H1 (cell line): ENCODE measurements around the gene PSMF1. TPM values are rescaled to one million over a fixed set of nuclear protein-coding genes. Genes with fewer than 3 reads are reported as not detected.
A peak's percentile ranks its signal among the peaks of the same experiment; 100 is the strongest.

ENCODE experiments used
- CBX8 ChIP-seq: fragments of 300-800, 300-1000 bp; sonication (generic); IDR thresholded peaks from 2 replicates; pipeline ENCODE4 v1.7.1; 2016; ENCODE audit warnings: low read depth, low read length, borderline replicate concordance
- CEBPB ChIP-seq: IDR thresholded peaks from 2 replicates; pipeline ENCODE4 v1.6.1; 2012; ENCODE audit warnings: low read depth, low read length
- CHD1 ChIP-seq: IDR thresholded peaks from 2 replicates; pipeline ENCODE4 v1.6.1; 2012; ENCODE audit warnings: low read depth, low read length, improper control_type of control experiment
- CHD2 ChIP-seq: IDR thresholded peaks from 2 replicates; pipeline ENCODE4 v1.6.1; 2012; ENCODE audit warnings: low read length, improper control_type of control experiment
- EP300 ChIP-seq, 2 experiments: IDR thresholded peaks; 1 replicate in 1 of 2; 2 replicates in 1 of 2; pipeline ENCODE4 v1.6.1; 2011 to 2012; ENCODE audit warnings: low read depth in 2 of 2, low read length in 2 of 2, mild to moderate bottlenecking in 2 of 2, borderline replicate concordance in 1 of 2, inconsistent platforms in 1 of 2, moderate library complexity in 1 of 2
- EZH2 ChIP-seq: fragments of 200-600 bp; sonication (generic); IDR thresholded peaks from 2 replicates; pipeline ENCODE4 v1.7.1; 2012; ENCODE audit warnings: low read depth, mild to moderate bottlenecking, moderate library complexity, low read length, inconsistent platforms; ENCODE audit not compliant: severe bottlenecking
- FOSL1 ChIP-seq: IDR thresholded peaks from 2 replicates; pipeline ENCODE4 v1.6.1; 2011; ENCODE audit warnings: mild to moderate bottlenecking, low read depth, low read length, moderate library complexity; ENCODE audit not compliant: insufficient read depth
- HDAC2 ChIP-seq, 2 experiments: fragments of 300-600 bp in 1 of 2; sonication (generic) in 1 of 2; IDR thresholded peaks; 2 replicates each; pipeline ENCODE4 v1.6.1; 2011 to 2012; ENCODE audit warnings: low read depth in 2 of 2, low read length in 2 of 2, mild to moderate bottlenecking in 2 of 2, moderate library complexity in 2 of 2, borderline replicate concordance in 1 of 2, inconsistent platforms in 1 of 2
- JUN ChIP-seq: IDR thresholded peaks from 2 replicates; pipeline ENCODE4 v1.6.1; 2011; ENCODE audit warnings: low read depth, mild to moderate bottlenecking, improper control_type of control experiment, low read length
- JUND ChIP-seq: IDR thresholded peaks from 2 replicates; pipeline ENCODE4 v1.6.1; 2011; ENCODE audit warnings: mild to moderate bottlenecking, improper control_type of control experiment, low read length
- POLR2A ChIP-seq, 2 experiments: IDR thresholded peaks; 1 replicate in 1 of 2; 2 replicates in 1 of 2; pipeline ENCODE4 v1.6.1; 2011; ENCODE audit warnings: low read depth in 2 of 2, low read length in 2 of 2, mild to moderate bottlenecking in 2 of 2; ENCODE audit errors: control extremely low read depth in 1 of 2
- POLR2AphosphoS5 ChIP-seq: IDR thresholded peaks from 2 replicates; pipeline ENCODE4 v1.6.1; 2011; ENCODE audit warnings: low read depth, low read length
- POU5F1 ChIP-seq: IDR thresholded peaks from 2 replicates; pipeline ENCODE4 v1.6.1; 2011; ENCODE audit warnings: low read depth, mild to moderate bottlenecking, low read length, moderate library complexity
- RAD21 ChIP-seq, 2 experiments: IDR thresholded peaks in 1 of 2; conservative IDR thresholded peaks in 1 of 2; 2 replicates each; pipeline ENCODE4 v1.6.1; 2011; ENCODE audit warnings: low read depth in 2 of 2, low read length in 2 of 2, improper control_type of control experiment in 1 of 2, inconsistent platforms in 1 of 2, mild to moderate bottlenecking in 1 of 2, moderate library complexity in 1 of 2
- RBBP5 ChIP-seq: IDR thresholded peaks from 2 replicates; pipeline ENCODE4 v1.7.1; 2012; ENCODE audit warnings: low read depth, mild to moderate bottlenecking, inconsistent platforms, low read length, moderate library complexity, borderline replicate concordance
- SIN3A ChIP-seq, 2 experiments: IDR thresholded peaks in 1 of 2; conservative IDR thresholded peaks in 1 of 2; 2 replicates each; pipeline ENCODE4 v1.6.1; 2011 to 2012; ENCODE audit warnings: low read length in 2 of 2, improper control_type of control experiment in 1 of 2, low read depth in 1 of 2, mild to moderate bottlenecking in 1 of 2
- SIRT6 ChIP-seq: IDR thresholded peaks from one replicate; pipeline ENCODE4 v1.7.1; 2012; ENCODE audit warnings: low read length, inconsistent platforms
- SRF ChIP-seq: IDR thresholded peaks from 2 replicates; pipeline ENCODE4 v1.6.1; 2011; ENCODE audit warnings: mild to moderate bottlenecking, low read depth, low read length, moderate library complexity
- TBP ChIP-seq: IDR thresholded peaks from 2 replicates; pipeline ENCODE4 v1.6.1; 2011; ENCODE audit warnings: low read depth, low read length, improper control_type of control experiment
- USF2 ChIP-seq: IDR thresholded peaks from 2 replicates; pipeline ENCODE4 v1.6.1; 2011; ENCODE audit warnings: low read length, improper control_type of control experiment
- YY1 ChIP-seq: IDR thresholded peaks from 2 replicates; pipeline ENCODE4 v1.6.1; 2011; ENCODE audit warnings: low read depth, mild to moderate bottlenecking, low read length
- ZNF274 ChIP-seq: IDR thresholded peaks from 2 replicates; pipeline ENCODE4 v1.7.0; 2012; ENCODE audit warnings: low read length, borderline replicate concordance; ENCODE audit errors: extremely low read depth
- polyA plus RNA-seq, 7 experiments: library from polyadenylated mRNA; depleted of rRNA in 3 of 7; stranded (reverse) in 5 of 7; unstranded in 2 of 7; fragments of >200 nt in 5 of 7; fragments of 200-250 nt in 2 of 7; gene quantifications; 1 replicate in 5 of 7; 2 replicates in 1 of 7; 4 replicates in 1 of 7; pipeline versions ENCODE4 v1.2.1 to v1.2.3, GENCODE V29; 2011 to 2013; ENCODE audit warnings: missing spikeins in 2 of 7, mixed read lengths in 2 of 7
- total RNA-seq: library from RNA; stranded (reverse); fragmentation: NEBNext Ultra II Directional; extraction: Animal tissue kit (Norgen Biotek cat#: 25700); gene quantifications from 2 replicates; pipeline ENCODE4 v1.2.1, GENCODE V29; 2021
- TF ChIP-seq, protein P1 (sequence below): IDR thresholded peaks from 2 replicates; pipeline ENCODE4 v1.6.1; 2012; ENCODE audit warnings: inconsistent platforms

Gene PSMF1
- total and polyA plus RNA-seq, 2 of the 8 experiments (the other 6 are each of a cell fraction or from before 2014, with no cell fraction given), result 106 to 159 TPM

- no peak for TF ChIP-seq USF2
- TF ChIP-seq SIN3A (conservative IDR thresholded peaks at IDR 0.05 in 1 of 2, IDR thresholded peaks at IDR 0.05 in 1 of 2; ENCODE audit: low read depth in 1 of 2, low read length in 2 of 2), result peak in 1 of 2 experiments; percentile 72; a peak in 1 of 4 replicates
- TF ChIP-seq SRF, result peak; percentile 48; the same call in 1 of the 2 replicates
- TF ChIP-seq POU5F1, result no peak
- TF ChIP-seq EZH2, result no peak
- no peak for TF ChIP-seq CBX8
- no peak for TF ChIP-seq SIRT6
- TF ChIP-seq TBP, result peak; percentile 49; the same call in 1 of the 2 replicates
- no peak for TF ChIP-seq ZNF274
- TF ChIP-seq HDAC2 (IDR thresholded peaks at IDR 0.05; ENCODE audit: borderline replicate concordance in 1 of 2, low read depth in 2 of 2, low read length in 2 of 2), result no peak
- no peak for TF ChIP-seq POLR2A (IDR thresholded peaks at IDR 0.05; ENCODE audit: control extremely low read depth in 1 of 2, low read depth in 2 of 2, low read length in 2 of 2)
- peak; percentile 92 for TF ChIP-seq RAD21 (IDR thresholded peaks at IDR 0.05 in 1 of 2, conservative IDR thresholded peaks at IDR 0.05 in 1 of 2; ENCODE audit: low read depth in 2 of 2, low read length in 2 of 2)
- TF ChIP-seq CHD2, result no peak
- no peak for TF ChIP-seq CHD1
- TF ChIP-seq JUN, result no peak
- TF ChIP-seq CEBPB, result no peak
- no peak for TF ChIP-seq FOSL1
- no peak for TF ChIP-seq RBBP5
- TF ChIP-seq EP300 (IDR thresholded peaks at IDR 0.05; ENCODE audit: borderline replicate concordance in 1 of 2, low read depth in 2 of 2, low read length in 2 of 2), result no peak
- peak; percentile 66; the same call in 1 of the 2 replicates for TF ChIP-seq YY1
- no peak for TF ChIP-seq POLR2AphosphoS5
- TF ChIP-seq, protein P1, sequence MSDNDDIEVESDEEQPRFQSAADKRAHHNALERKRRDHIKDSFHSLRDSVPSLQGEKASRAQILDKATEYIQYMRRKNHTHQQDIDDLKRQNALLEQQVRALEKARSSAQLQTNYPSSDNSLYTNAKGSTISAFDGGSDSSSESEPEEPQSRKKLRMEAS, result no peak
- no peak for TF ChIP-seq JUND
These were observed 94.4 kb downstream of the PSMF1 start (continued) for GRCh38 chr20:1212607-1213396.
